Activated CD8-positive, alpha-beta memory T cell treated with anti-CD3 and anti-CD28 coated beads, Interleukin-2, amount 50 U/mL, for 1 hour (primary cell): ENCODE measurements around the gene MOB3A.
"Not testable (repeated sequence)": the region's sequence is repeated elsewhere in the genome, so short reads cannot be mapped to it uniquely, and the experiment has no call there.

ENCODE experiments used
- DNase-seq: peaks from one replicate; pipeline ENCODE4 v3.0.0-alpha.2; 2020; ENCODE audit errors: extremely low read depth

MOB3A gene

DNA sequence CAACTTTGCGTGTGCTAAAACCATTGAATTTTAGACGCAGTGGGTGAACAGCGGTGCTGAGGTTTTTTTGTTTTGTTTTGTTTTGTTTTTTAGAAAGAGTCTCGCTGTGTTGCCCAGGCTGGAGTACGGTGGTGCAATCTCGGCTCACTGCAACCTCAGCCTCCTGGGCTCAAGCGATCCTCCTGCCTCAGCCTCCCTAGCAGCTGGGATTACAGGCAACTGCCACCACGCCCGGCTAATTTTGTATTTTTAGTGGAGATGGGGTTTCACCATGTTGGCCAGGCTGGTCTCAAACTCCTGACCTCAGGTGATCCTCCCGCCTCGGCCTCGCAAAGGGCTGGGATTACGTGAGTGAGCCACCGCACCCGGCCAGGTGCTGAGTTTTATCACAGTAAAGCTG lies 61.9 kb downstream of the MOB3A start:
- not testable (repeated sequence) for DNase-seq

DNA sequence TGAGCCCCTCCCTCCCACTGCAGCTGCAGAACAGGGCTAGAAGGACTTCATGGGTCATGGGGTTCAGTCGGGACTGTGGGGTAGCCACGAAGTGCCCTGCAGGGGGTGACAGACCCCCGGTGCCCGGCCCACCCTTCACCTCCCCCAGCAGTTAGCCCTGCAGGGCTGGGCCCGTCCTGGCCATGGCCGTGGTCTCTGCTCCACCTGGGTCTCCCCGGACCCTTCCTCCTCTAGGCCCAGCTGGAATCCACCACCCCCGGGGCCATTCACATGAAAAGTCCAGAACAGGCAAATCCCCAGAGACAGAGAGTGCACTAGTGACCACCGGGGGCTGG lies 62.3 kb downstream of the MOB3A start:
- no peak for DNase-seq

DNA sequence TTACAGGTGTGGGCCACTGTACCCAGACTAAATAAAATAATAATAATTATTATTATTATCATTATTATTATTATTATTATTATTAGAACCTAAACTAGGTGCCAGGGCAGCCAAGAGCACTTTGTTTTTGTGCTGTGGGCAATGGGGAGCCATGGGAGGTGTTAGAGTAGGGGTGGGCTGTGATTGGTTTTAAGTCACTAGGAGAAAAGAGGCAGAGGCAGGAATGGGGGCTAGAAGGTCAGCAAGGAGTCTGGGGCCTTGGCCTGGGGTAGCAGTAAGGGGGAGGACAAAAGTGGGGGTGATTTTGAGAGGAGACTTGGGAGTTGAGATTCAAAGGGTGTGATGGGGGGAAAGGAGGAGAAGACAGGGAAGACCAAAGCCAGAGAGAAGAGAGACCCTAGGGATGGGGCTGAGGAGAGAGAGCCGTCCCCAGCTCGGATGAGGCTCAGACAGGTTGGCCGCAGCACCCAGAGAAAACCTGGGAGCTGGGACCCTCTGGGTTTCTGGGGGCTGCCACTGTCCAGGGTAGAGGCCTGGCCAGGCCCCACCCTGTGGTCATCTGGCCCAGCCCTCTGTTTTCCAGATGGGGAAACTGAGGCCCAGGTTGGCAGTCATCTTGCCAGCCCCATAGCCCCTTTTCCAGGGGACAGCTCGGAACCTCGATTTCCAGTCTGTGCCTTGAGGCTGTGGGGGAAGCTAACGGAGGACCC lies 62.9 kb downstream of the MOB3A start:
- DNase-seq, result no peak

DNA sequence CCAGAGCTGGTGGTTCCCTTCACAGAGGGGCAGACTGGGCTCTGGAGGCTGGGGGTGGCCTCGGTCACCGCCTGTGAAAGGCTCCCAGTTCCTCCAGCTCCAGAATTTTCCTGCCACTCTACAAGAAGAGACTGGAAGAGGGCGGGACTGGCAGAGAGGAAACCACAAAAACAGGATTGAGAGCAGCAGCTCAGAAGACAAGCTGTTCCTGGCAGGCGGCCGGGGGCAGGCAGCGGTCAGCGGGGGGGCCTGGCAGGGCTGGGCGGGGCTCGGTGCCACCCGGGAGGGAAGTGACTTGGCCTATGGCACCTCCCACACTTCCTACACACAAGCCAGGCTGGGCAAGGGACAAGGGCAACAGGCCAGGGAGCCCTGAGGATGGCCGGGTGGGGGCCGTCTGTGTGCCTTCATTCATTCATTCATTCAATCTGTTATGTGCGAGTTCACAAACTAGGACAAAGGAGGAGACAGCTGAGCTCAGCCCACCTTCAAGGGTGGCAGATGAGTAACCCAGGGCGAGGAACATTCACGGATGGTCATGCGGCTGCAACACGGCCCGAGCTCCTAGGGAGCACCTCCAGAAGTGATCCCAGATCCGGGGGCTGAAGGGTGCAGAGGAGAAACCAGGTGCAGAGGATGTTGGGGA lies 63.7 kb downstream of the MOB3A start:
- DNase-seq, result no peak

DNA sequence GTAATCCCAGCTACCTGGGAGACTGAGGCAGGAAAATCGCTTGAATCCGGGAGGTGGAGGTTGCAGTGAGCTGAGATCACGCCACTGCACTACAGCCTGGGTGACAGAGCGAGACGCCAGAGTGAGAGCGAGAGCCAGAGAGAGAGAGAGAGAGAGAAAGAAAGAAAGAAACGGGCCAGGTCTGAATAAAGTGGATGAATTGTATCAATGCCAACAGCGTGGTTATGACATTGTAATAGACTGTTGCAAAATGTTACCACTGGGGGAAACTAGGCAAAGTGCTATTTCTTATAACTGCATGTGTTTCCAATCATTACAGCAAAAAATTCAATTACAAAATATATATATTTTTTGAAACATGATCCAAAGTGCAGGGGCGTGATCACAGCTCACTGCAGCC lies 68.8 kb downstream of the MOB3A start:
- no peak for DNase-seq

DNA sequence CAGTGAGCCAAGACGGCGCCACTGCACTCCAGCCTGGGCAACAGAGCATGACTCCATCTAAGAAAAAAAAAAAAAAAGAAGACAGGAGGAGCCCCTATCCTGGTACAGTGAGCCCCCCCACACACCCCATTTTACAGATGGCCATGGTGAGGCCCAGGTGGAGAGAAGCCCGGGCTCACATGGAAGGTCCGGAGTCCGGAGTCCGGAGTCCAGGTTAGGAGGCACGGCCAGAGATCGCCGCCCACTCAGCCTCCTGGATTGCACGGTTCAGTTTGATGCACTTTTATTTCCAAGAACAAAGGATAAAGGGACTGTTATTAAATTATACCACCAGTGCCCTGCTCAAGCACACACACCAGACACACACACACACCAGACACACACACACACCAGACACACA lies 69.4 kb downstream of the MOB3A start:
- DNase-seq, result no peak

DNA sequence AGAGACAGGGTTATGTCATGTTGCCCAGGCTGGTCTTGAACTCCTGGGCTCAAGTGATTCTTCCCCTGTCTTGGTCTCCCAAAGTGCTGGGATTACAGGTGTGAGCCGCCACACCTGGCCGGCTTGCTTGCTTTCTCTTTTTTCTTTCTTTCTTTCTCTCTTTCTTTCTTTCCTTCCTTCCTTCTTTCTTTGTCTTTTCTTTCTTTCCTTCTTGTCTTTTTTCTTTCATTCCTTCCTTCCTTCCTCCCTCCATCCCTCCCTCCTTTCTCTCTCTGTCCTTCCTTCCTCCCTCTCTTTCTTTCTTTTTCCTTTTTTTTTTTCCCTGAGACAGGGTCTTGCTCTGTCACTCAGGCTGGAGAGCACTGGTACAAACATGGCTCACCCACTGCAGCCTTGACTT lies 73.8 kb downstream of the MOB3A start:
- no peak for DNase-seq

DNA sequence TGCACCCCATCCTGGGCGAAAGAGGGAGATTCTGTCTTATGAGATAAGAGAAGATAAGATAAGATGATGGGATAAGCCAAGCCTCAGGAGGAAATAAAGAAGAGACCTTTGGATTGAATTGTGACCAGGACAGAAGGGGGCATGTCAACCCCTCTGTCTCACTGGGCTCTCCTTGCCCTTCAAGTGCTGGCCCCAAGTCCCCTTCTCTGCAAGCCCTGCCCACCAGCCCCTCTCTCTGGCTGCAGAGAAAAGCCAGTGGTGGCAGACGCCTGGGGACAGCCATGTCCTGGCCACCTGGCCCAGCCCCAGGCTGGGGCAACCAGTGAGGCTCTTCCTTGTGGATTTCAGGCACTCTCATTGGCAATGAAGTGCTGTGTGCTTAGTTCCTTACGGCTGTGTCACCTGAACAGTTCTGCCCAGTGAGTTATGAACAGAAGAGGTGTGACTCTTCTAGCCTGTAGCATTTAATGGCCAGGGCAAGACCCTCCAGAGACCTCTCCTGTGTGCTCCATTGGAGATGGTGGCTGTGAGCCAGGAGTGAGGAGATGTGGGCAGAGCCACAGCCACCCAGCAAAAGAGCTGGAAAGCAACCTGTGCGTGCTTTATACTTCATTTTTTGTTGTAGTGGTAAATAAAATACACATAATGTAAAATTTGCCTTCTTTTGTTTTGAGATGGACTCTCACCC lies 74.5 kb downstream of the MOB3A start:
- no peak for DNase-seq
